M059J (cell line): ENCODE measurements around the gene OR56B4. TPM values are rescaled to one million over a fixed set of nuclear protein-coding genes. Genes with fewer than 3 reads are reported as not detected.
A peak's percentile ranks its signal among the peaks of the same experiment; 100 is the strongest.
"Not testable (repeated sequence)": the region's sequence is repeated elsewhere in the genome, so short reads cannot be mapped to it uniquely, and the experiment has no call there.

Experiments
- DNase-seq: peaks from one replicate; pipeline ENCODE4 v3.0.0-alpha.2; 2012; ENCODE audit warnings: low read depth
- total RNA-seq: library from RNA; depleted of rRNA; stranded (reverse); fragments of >200 nt; shearing (Covaris generic); gene quantifications from 2 replicates; pipeline ENCODE4 v1.2.3, GENCODE V29; 2014; rRNA removed

The OR56B4 gene, protein sequence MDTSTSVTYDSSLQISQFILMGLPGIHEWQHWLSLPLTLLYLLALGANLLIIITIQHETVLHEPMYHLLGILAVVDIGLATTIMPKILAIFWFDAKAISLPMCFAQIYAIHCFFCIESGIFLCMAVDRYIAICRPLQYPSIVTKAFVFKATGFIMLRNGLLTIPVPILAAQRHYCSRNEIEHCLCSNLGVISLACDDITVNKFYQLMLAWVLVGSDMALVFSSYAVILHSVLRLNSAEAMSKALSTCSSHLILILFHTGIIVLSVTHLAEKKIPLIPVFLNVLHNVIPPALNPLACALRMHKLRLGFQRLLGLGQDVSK
- not detected in 2 replicates for total RNA-seq

DNA sequence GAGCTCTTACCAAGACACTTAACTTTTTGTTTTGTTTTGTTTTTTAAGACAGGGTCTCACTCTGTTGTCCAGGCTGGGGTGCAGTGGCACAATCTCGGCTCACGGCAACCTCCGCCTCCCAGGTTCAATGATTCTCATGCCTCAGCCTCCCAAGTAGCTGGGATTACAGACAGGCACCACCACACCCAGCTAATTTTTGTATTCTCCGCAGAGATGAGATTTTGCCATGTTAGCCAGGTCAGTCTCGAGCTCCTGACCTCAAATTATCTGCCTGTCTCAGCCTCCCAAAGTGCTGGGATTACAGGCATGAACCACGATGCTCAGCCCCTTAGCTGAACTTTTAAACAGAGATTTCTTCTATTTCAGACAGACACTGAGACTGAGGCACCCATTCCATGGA lies at the start of gene OR56B4:
TSS of gene OR56B4 (plus strand) at position 301 of the 400 bp plus-strand sequence. CDS start at position 396, 95 bp downstream.
- DNase-seq = not testable (repeated sequence)

DNA sequence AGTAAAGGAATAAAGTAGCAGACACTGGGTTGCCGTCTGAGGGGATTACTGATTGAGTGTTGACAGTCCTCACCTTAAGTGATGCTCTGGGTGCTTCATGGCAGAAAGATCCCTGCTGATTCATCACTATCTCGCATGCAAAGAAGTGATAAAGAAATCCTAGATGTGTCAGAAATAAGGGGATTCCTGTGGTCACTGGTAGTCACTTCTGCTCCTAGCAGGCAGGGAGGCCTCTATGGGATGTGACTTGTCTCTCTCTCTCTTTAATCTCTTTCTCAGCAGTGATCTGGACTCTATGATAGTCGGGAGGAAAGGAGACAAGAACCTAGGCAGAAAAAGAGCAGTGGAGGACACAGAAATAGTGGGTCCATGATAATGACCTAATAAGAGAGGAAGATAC lies 46.0 kb upstream of the OR56B4 start:
- DNase-seq = no peak

DNA sequence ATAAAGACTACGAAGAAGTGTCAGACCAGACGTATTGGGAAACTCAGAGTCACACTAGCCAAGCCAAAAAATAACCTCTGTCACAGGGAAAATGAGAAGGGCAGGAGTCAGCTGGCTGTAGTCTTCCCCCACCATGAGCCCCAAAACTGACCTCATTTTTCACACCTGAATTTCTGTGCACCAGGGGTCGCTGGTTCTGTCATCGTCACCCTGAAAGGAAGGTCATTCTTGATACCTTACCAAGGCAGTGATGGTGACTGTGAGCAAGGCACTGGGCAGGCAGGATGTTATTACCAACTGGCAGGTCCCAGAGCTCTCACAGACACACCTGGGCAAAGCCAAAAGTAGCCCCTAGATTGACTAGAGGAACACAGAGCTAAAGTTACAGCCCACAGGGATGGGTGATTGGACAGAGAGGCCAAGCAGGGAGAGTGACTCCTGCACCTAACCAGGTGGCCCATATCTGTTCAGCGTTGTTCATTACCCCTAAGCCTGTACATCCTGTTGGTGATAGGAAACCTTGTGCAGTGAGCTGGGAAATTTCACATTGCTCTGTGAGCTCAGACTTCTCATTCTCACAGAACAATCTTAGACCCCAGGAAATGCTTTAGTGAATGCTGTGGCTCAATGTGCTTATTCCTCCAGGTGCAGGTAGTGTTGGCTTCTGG lies 44.7 kb upstream of the OR56B4 start:
- DNase-seq = no peak

DNA sequence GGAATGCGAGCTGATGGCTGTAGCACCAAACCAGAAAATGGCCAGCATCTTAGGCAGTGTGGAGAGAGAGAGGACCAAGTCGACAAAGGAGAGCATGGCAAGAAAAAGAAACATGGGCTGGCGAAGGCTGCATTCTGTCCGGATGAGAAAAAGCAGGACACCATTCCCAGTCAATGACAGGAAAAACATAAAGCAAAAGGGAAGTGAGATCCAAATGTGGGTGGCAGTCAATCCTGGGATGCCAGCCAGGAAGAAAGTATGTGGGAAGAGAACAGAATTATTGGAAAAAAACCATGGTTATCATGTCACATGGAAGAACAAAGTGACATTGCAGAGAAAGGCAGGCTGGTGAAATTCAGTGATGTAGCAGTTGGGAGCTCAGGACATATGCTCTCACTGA lies 40.0 kb upstream of the OR56B4 start:
- DNase-seq = no peak

DNA sequence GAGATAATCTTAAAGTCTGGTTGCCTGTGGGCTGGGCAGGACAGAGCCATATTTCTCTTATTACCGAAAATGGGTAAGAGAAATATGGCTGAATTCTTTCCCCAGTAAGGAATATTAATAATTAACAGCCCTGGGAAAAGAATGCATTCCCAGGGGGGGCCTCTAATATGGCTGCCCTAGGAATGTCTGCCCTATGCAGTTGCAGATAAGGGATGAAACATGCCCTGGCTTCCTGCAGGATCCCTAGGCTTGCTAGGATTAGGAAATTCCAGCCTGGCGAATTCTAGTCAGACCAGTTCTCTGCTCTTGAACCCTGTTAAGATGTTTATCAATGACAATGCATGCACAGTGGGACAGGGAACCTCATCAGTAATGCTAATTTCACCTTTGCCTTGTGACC lies 31.0 kb upstream of the OR56B4 start:
- not testable (repeated sequence) for DNase-seq

DNA sequence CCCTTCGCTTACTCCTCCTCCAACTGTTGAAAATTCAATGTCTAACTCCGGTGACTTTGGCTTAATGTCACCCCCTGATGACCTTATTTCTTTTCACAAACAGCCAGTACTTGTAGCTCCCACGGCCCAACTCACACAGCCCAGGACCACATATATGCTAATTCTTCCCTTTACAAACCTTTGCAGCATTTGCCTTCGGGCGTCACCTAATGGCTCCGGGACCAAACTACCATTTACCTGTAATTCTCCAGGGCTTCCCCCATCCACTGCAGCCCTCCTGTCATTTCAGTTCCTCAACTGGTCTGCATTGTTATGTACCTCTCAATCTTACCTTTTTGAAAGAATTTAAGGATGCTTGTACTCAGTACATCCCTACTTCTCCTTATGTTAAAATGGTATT lies 29.8 kb upstream of the OR56B4 start:
- no peak for DNase-seq

DNA sequence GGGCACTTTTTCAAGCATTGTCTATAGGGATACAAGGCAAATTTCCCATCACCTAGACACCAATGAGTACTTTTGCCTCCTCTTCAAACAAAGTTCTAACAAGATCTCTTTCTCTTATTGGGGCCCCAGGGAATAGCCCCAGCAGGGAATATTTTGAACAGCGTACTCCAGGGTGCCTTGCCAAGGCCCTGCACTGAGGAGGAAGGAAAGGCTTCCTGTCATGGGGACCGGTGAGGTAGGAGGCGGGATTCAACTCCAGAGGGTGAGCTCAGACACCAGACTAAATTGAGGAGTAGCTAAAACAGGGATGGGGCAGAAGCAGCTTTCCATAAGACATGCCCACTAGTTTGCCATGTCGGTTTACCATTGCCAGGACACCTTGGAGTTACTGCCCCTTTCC lies 28.0 kb upstream of the OR56B4 start:
- no peak for DNase-seq

DNA sequence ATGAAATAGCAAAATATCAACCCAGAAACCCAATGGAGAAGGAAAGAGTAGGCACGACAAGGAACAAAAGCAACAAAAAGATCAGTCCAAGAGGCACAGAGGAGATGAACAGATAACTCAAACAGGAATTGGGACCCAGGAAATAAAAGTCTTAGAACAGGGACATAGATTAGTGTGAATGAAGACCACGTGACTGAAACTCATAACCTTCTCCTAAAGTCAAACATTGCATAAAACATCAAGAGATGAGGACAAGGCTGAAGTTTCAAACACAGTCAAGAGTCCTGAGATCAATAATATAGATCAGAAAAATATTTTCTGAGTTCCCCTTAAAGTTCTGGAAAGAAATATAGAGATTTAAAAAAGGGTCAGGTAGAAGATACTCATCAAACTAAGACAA lies 24.4 kb upstream of the OR56B4 start:
- no peak for DNase-seq

DNA sequence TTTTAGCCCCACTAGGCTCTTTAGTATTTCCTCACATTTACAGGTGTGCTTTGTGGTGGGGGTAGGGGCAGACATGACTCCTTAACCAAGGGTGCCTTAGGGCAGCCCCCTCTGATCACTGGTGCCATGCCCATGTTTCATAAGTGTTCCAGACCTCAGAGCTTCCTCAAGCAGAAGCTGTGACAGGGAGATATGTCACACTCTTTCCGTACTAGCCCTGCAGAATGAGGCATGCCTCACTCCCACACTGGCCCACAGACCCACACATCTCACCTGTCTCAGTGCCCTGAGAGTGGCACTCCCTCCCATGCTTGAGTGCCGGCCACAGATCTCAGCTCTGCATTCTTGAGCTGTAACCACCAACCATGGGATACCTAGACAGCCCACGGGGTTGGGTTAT lies 22.9 kb upstream of the OR56B4 start:
- DNase-seq = no peak

DNA sequence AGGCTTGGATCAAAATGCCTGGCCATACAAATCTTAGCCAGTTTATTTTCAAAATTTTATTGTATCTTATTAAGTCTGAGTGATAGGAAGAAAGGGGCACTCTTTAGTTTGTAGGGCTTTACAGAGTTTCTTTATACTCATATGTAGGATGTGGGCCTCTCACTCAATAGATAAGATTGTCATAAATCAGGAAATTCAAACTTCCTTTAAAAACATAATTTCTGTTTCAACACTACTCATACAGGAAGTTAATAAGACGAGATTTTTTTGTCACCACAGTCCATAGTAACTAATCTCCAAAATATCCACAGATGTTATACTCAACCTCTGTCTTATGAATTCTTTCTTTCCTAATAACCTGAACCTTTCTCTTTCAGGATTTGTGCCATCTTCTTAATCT lies 13.3 kb upstream of the OR56B4 start:
- no peak for DNase-seq

DNA sequence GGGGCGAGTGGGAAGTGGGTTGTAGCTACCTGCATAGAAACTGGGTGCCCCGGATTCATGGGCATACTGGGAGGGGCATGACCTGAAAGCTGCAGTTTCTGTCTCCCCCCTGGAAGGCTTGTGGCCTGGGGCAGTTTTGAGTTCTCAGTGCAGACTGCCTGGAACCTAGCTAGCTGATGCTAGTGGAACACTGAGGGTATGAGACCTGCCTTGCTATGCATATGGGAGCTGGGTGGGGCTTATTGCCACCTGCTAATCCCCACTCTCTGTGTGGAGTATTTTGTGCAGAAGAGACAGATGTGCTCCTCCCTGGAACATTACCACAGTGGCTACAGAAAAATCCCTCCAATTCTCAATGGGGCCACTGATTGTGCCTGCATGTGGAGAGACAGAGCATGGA lies 11.7 kb upstream of the OR56B4 start:
- no peak for DNase-seq

DNA sequence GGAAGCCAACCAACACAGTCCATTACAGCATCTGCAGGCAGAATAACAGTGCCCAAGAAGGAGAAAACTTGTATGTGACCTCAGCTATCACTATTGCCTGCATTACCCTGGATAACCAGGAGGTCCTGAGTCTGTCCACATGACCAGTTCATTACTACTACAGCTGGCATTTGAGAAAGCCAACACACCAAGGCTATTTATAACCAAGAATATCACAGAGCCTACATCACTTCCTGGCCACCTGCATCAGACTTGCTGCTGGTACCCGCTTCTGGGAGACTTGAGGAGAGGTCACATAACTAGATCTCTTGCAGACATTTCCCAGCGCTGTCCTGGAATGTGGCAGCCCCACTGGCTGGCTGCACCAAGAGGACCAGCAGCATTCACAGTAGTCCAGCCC lies 11.1 kb upstream of the OR56B4 start:
- DNase-seq = peak; percentile 9

DNA sequence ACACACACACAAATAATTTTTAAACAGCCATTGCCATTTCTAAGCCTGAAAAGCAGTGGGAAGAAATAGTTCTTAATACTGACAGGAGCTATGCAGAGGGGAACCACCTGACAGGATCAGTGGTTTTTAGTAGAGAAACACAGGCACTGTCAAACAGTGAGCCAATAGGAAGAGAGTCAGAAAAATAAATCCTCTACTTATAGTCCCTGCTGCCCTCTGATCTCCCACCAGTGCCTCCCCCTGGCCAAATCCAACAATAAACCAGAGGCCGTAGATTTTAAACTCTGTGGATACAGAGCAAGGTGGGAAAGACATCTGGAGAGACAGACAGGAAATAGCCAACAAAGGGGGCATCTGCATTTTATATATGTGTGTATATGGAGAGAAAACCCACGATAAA lies 7.9 kb upstream of the OR56B4 start:
- no peak for DNase-seq

DNA sequence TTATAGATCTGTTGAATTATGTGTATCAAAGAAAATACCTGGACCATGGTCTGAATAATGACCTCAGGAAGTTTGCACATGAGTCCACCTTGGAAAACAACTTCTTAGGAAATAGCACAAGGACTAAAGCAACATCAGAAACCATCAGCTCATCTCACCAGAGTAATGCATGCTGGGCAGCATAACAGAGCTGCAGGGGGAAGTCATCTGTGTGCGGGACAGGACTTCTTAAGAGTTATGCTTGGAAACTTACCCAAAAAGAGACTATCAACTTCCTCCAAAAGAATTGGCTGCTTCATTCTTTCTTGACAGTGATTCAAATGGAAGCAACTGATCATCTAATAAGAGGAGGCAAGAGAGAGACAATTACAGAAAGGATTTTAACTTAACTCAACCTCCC lies 2.5 kb downstream of the OR56B4 start:
- DNase-seq = no peak

DNA sequence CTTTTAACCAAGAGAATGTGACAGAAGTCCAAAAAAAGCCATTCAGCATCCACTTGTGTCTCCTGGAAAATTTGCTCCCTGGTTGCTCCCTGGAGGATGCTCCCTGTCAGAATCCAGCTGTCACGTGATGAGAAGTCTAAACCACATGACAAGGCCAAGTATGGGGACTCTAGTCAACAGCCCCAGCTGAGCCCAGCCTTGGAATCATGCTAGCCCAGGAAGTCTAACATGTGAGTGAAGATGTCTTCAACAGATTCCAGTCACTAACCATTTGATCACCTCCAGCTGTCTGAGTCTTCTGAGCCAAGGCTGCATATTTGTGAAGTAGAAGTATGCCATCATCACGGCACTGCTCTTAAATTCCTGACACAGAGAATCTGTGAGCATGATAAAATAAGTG lies 4.2 kb downstream of the OR56B4 start:
- no peak for DNase-seq

DNA sequence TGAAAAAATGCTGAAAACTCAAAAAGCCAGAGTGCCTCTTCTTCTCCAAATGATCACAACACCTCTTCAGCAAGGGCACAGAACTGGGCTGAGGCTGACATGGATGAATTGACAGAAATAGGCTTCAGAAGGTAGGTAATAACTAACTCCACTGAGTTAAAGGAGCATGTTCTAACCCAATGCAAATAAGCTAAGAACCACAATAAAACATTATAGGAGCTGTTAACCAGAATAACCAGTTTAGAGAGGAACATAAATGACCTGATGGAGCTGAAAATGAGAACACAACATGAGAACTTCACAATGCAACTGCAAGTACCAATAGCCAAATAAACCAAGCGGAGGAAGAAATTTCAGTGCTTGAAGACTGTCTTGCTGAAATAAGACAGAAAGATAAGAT lies 9.2 kb downstream of the OR56B4 start:
- DNase-seq = no peak

DNA sequence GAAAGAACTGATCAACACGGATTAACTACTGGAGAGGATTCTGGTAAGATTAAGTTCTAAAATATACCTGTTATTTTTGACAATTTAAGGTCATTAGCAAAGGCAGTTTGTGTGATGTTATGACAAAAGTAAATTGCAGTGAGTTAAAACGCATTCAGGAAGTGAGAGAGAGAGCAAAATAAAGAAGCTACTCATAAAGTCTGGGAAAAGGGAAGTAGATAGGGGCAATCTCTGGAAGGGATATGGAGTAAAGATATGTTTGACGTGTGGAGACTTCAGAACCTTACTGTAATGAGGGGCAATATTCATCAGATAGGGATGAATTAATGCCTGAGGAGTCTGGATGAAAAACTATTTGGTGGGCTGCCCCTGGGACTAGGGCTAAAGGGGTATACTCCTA lies 16.8 kb downstream of the OR56B4 start:
- no peak for DNase-seq

DNA sequence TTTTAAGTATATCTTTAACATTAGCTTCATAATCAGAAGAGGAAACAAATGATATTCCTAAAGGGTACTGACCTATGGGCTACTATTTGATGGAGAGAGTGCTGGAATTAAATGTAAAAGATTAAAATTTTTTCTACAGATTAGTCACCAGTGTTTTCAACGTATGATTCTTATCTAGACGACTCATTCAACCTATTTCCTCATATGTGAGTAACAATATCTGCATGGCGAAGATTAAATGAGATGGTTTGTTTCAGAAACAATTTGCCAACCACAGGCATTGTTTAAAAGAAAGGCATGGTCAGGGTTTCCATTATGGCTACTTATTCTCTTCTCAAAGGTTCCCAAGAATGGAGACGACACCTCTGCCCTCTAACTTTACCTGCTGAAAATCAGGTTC lies 20.4 kb downstream of the OR56B4 start:
- no peak for DNase-seq

DNA sequence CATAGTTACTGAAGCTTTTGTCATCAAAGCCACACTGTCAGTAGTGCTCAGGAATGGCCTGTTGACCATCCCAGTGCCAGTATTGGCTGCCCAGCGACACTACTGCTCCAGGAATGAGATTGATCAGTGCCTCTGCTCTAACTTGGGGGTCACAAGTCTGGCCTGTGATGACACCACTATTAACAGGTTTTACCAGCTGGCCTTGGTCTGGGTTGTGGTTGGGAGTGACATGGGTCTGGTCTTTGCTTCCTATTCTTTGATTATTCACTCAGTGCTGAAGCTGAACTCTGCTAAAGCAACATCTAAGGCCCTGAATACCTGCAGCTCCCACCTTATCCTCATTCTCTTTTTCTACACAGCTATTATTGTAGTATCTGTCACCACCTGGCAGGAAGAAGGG lies 21.5 kb downstream of the OR56B4 start:
- no peak for DNase-seq

DNA sequence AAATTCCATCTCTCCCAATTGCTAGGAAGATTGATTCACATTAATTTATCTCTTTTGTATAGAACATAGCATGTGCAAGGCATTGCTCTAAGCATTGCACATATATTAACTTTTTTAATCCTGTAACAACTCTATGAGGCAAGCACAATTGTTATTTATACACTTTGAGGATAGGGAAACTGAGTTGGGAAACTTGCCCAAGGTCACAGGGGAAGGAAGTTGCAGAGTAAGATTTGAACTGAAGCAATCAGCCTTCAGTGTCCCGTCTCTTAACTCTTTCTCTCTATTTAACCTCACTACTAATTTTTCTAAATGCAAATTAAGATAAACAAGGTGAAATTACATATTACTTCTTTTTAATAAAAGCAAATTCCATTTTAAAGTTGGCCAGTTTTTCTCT lies 22.2 kb downstream of the OR56B4 start:
- no peak for DNase-seq

DNA sequence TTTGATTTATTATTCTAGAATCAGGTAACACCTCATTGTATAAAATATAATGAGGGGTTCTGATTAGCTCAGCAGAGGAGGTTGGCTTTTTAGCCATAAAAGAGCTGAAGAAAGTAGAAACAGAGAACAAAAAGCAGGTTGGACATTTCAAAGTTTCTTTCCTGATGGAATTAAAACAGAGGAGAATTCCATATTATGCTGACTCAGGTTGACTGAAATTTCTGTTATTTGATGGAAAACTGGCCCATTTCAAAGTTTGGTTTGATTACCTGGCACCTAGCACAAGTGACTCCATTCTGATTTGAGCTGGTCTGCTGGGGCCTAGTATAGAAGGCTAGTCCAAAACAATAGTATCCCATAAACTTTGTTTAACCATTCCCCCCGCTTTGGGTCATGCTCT lies 24.9 kb downstream of the OR56B4 start:
- DNase-seq = no peak

DNA sequence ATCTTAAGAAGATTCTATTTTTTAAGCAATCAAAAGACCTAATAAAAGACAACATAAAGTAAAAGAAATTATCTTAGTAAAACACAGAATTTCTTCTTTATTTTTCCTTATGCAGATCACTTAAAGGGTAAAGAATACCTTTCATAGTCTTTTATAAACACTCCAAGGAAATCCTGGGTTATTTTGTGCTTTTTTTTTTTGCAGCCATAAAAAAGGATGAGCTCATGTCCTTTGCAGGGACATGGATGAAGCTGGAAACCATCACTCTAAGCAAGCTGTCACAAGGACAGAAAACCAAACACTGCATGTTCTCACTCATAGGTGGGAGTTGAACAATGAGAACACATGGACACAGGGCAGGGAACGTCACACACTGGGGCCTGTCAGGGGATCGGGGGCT lies 28.5 kb downstream of the OR56B4 start:
- not testable (repeated sequence) for DNase-seq

DNA sequence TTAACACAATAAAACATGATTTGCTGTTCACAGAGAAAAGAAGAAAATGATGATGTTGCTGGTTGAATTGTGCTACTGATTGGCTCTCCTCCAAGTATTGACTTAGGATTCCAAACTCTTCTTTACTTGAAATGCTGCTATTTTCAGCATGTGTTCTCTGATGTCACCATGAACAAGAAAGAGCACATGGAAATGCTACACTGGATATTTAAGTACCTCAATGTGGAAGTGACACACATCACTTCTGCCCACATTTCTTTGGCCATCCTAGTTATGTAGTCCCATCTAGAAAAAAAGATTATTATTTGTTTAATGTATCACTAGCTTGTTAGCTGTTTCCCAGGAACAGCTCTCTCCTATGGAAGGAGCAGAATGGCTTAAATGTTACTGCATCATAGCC lies 35.5 kb downstream of the OR56B4 start:
- DNase-seq = no peak

DNA sequence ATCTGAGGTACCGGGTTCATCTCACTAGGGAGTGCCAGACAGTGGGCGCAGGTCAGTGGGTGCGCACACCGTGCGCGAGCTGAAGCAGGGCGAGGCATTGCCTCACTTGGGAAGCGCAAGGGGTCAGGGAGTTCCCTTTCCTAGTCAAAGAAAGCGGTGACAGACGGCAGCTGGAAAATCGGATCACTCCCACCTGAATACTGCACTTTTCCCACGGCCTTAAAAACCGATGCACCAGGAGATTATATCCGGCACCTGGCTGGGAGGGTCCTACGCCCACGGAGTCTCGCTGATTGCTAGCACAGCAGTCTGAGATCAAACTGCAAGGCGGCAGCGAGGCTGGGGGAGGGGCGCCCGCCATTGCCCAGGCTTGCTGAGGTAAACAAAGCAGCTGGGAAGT lies 36.3 kb downstream of the OR56B4 start:
- DNase-seq = not testable (repeated sequence)
